ENCODE data around the gene CAMSAP2.

CAMSAP2 gene

DNA sequence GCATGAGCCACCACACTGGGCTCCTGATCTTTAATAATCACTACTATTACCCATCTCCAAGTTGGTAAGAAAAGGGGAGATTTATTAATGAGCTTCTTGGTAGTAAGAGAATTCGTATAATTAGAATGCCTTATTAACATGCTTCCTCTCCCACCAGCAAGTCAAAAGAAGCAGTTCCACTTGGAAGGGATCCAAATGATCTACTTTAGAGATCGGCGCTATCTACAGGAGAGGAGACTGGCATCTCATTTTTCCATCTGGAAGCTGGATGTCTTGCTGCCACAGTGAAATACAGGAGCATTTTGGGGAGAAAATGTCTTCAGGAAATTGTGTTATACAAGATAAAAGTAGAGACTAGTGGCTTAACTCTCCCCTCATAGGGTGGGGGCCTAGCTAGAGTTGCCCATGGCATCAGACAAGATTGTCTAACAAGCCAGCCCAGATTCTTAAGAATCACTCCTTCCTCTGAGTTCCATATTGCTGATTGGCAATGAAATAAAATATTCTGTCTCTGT is 33.6 kb upstream of the CAMSAP2 start:
- DNase-seq (ENCODE audit: extremely low spot score): no peak
- no peak for TF ChIP-seq CTCF (IDR thresholded peaks at IDR 0.05; ENCODE audit: control extremely low read depth, extremely low read depth, low read depth, missing control alignments)
- POLR2A ChIA-PET: no interaction called here
- CTCF ChIA-PET: interaction anchor here (1.0 kb wide), 1 partner anchor 10 kb away, joined by 3 read pairs; no protein-coding TSS in a partner anchor

DNA sequence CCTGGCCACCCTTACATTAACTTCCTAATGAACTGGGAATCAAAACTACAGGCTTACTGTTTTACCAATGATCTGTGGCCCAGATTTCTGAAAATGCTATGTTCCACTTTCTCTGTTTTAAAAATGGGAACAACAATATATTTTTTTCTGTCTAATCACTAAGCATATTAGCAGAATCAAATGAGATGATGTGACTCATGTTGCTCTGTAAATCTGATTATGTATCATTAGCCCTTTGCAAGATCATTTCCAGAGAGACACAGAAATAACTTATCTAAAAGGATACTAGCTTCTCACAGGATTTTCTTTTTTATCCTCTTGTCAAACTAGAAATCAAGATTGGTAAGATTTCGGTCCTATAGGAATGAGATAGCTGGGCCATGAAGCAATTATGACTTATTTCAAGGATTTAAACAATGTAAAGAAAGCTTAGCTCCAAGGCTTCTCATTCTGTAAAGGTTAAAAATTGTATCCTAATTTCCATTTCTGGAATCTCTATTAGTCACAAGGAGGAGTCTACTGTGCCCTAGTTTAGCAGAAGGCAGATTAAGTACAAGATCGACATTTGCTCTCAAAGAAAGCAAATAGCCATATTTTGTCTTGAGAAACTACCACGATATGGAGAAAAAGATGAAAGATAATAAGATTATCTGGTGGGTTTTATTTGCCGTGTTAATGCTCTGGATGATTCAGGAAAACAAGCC is 32.4 kb upstream of the CAMSAP2 start:
- no peak for TF ChIP-seq CTCF (IDR thresholded peaks at IDR 0.05; ENCODE audit: control extremely low read depth, extremely low read depth, low read depth, missing control alignments)
- ChIA-PET POLR2A (no interaction called here), CTCF (no interaction called here)
- DNase-seq (ENCODE audit: extremely low spot score): no peak

- no peak for DNase-seq (ENCODE audit: extremely low spot score)
- CTCF ChIA-PET: interaction anchor here (2.7 kb wide), 1 partner anchor 18 kb away, joined by 9 read pairs; no protein-coding TSS in a partner anchor
- no peak for TF ChIP-seq CTCF (IDR thresholded peaks at IDR 0.05; ENCODE audit: control extremely low read depth, extremely low read depth, low read depth, missing control alignments)
- POLR2A ChIA-PET: no interaction called here
Measured at GRCh38 chr1:200707116-200707515, 31.6 kb upstream of the CAMSAP2 start.

GRCh38 chr1:200708161-200708560 is 30.5 kb upstream of the CAMSAP2 start:
- POLR2A ChIA-PET: no interaction called here
- CTCF ChIA-PET: interaction anchor here (2.7 kb wide), 1 partner anchor 19 kb away, joined by 9 read pairs; no protein-coding TSS in a partner anchor
- DNase-seq (ENCODE audit: extremely low spot score): no peak
- TF ChIP-seq CTCF (IDR thresholded peaks at IDR 0.05; ENCODE audit: control extremely low read depth, extremely low read depth, low read depth, missing control alignments): no peak

DNA sequence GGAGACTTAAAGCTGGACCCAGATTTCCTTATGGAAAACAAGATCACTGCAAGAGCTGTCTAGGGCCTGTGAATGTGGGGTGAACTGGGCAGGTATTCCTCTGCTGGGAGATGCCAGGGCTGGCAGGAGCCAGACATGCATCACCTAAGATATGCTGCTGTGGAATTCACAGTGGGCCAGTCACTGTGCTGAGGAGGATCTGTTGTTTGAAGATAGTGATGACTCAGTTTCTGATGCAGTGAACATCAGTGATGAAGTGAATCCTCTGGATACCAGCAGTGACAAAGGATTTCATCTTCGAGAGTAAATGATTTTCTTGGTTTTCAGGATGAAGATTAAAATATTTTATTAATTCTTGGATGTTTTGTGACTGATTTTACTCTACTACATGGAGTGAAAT is 29.9 kb upstream of the CAMSAP2 start:
- ChIA-PET CTCF (interaction anchor here (1.0 to 2.7 kb wide), 2 partner anchors 19 to 115 kb away, joined by 3 to 9 read pairs; no protein-coding TSS in a partner anchor), POLR2A (no interaction called here)
- DNase-seq (ENCODE audit: extremely low spot score): no peak
- no peak for TF ChIP-seq CTCF (IDR thresholded peaks at IDR 0.05; ENCODE audit: control extremely low read depth, extremely low read depth, low read depth, missing control alignments)

DNA sequence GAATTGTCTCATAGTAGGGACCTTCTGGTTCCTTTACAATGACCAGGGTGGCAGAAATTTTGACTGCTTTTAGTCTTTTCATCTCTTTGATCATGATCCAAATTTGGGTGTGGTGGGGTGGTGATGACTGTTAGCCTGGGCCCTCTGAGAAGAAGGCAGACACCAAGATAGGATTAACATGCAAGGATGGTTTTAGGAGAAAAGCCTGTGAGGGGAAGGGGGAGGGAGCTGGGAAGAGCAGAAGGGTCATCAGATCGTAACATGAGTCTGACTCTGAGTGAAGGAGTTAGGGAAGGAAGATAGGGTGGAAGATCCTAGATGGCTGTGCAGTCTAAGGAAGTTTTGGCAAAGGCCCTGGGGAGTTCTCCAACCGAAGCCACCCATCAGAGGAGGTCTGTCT is 28.5 kb upstream of the CAMSAP2 start:
- ChIA-PET CTCF (interaction anchor here (0.6 kb wide), 1 partner anchor 88 kb away, joined by 3 read pairs; no protein-coding TSS in a partner anchor), POLR2A (no interaction called here)

More for the DNA sequence above, 28.5 kb upstream of the CAMSAP2 start:
- DNase-seq (ENCODE audit: extremely low spot score): no peak
- TF ChIP-seq CTCF (IDR thresholded peaks at IDR 0.05; ENCODE audit: control extremely low read depth, extremely low read depth, low read depth, missing control alignments): no peak
